GM12874 (cell line): ENCODE measurements around the gene BTBD16.

ENCODE experiments used
- CTCF ChIP-seq: IDR thresholded peaks from 2 replicates; pipeline ENCODE4 v1.5.1; 2011; ENCODE audit warnings: low read depth, mild to moderate bottlenecking, control low read depth, low read length, moderate library complexity; ENCODE audit not compliant: insufficient read depth

Gene BTBD16

GRCh38 chr10:122241836-122242235 lies 29.3 kb upstream of the BTBD16 start:
- TF ChIP-seq CTCF = no peak

- TF ChIP-seq CTCF = no peak
Measured at GRCh38 chr10:122243550-122243949, 27.5 kb upstream of the BTBD16 start.

- no peak for TF ChIP-seq CTCF
Measured at GRCh38 chr10:122244001-122244975, 26.8 kb upstream of the BTBD16 start.

- no peak for TF ChIP-seq CTCF
Measured at GRCh38 chr10:122245136-122245535, 26.0 kb upstream of the BTBD16 start.

GRCh38 chr10:122245897-122246296 lies 25.2 kb upstream of the BTBD16 start:
- TF ChIP-seq CTCF = no peak

GRCh38 chr10:122246830-122247520 lies 24.1 kb upstream of the BTBD16 start:
- no peak for TF ChIP-seq CTCF
